HepG2 (cell line): ENCODE data around the gene VGF. TPM values are rescaled to one million over a fixed set of nuclear protein-coding genes. Genes with fewer than 3 reads are reported as not detected.
A peak's percentile ranks its signal among the peaks of the same experiment; 100 is the strongest.

Source experiments
- DNMT3B ChIP-seq: conservative IDR thresholded peaks from 2 replicates; pipeline ENCODE4 v1.6.1; 2016; ENCODE audit warnings: missing biosample characterization, control low read depth
- ISX ChIP-seq: sonication (generic); formaldehyde crosslinking; conservative IDR thresholded peaks from 2 replicates; pipeline ENCODE4 v1.5.0; 2020; ENCODE audit warnings: missing genetic modification reagents
- KDM3A ChIP-seq: IDR thresholded peaks from 2 replicates; pipeline ENCODE4 v1.6.1; 2018; ENCODE audit warnings: low read depth, missing compliant biosample characterization
- KLF16 ChIP-seq, 2 experiments: sonication (generic) in 1 of 2; formaldehyde crosslinking in 1 of 2; IDR thresholded peaks; 2 replicates each; pipeline versions ENCODE4 v1.6.1 to v1.8.0; 2016 to 2023; ENCODE audit warnings: missing genetic modification reagents in 2 of 2, missing compliant biosample characterization in 1 of 2
- PRPF4 ChIP-seq: fragments of 200-400 bp; formaldehyde crosslinking; IDR thresholded peaks from 2 replicates; pipeline ENCODE4 v1.6.1; 2016; ENCODE audit warnings: low read length, low read depth; ENCODE audit not compliant: poor library complexity, severe bottlenecking
- SCMH1 ChIP-seq: sonication (generic); formaldehyde crosslinking; IDR thresholded peaks from 2 replicates; pipeline ENCODE4 v1.9.0; 2021; ENCODE audit warnings: missing genetic modification reagents, mild to moderate bottlenecking, borderline replicate concordance
- SRF ChIP-seq: IDR thresholded peaks from 2 replicates; pipeline ENCODE4 v1.6.1; 2011; ENCODE audit warnings: mild to moderate bottlenecking, low read depth, low read length, moderate library complexity
- THAP11 ChIP-seq: IDR thresholded peaks from 2 replicates; pipeline ENCODE4 v1.6.1; 2016; ENCODE audit warnings: missing biosample characterization, missing genetic modification reagents
- ZNF292 ChIP-seq: sonication (generic); formaldehyde crosslinking; IDR thresholded peaks from 2 replicates; pipeline ENCODE4 v1.8.1; 2022; ENCODE audit warnings: mild to moderate bottlenecking, low read depth, missing genetic modification reagents, borderline replicate concordance
- ZNF33A ChIP-seq: sonication (generic); formaldehyde crosslinking; IDR thresholded peaks from 2 replicates; pipeline ENCODE4 v1.5.1; 2020; ENCODE audit warnings: missing genetic modification reagents, mild to moderate bottlenecking, moderate library complexity, borderline replicate concordance
- ZNF460 ChIP-seq: sonication (generic); formaldehyde crosslinking; IDR thresholded peaks from 2 replicates; pipeline ENCODE4 v1.5.1; 2020; ENCODE audit warnings: missing genetic modification reagents, mild to moderate bottlenecking, borderline replicate concordance
- ZNF577 ChIP-seq: sonication (generic); formaldehyde crosslinking; IDR thresholded peaks from 2 replicates; pipeline ENCODE4 v1.4.0; 2020; ENCODE audit warnings: mild to moderate bottlenecking, low read depth, missing genetic modification reagents, borderline replicate concordance
- ZNF619 ChIP-seq: sonication (generic); formaldehyde crosslinking; IDR thresholded peaks from 2 replicates; pipeline ENCODE4 v1.4.0; 2020; ENCODE audit warnings: mild to moderate bottlenecking, missing genetic modification reagents
- ZNF670 ChIP-seq: sonication (generic); formaldehyde crosslinking; IDR thresholded peaks from 2 replicates; pipeline ENCODE4 v1.8.0; 2022; ENCODE audit warnings: mild to moderate bottlenecking, missing genetic modification reagents, borderline replicate concordance
- polyA plus RNA-seq, 8 experiments: library from polyadenylated mRNA; depleted of rRNA in 3 of 8; stranded (reverse) in 7 of 8; unstranded in 1 of 8; fragments of >200 nt; fragmentation: Illumina TruSeq in 4 of 8; extraction: Trizol in 4 of 8; gene quantifications; 2 replicates each; pipeline versions ENCODE4 v1.2.1 to v1.2.3, GENCODE V29; 2011 to 2016; ENCODE audit warnings: low read depth in 4 of 8, missing spikeins in 1 of 8, mixed read lengths in 1 of 8; ENCODE audit not compliant: insufficient read depth in 1 of 8
- total RNA-seq, 5 experiments: library from RNA; depleted of rRNA; stranded (reverse); fragments of >200 nt; fragmentation: Illumina TruSeq; extraction: Trizol; gene quantifications; 2 replicates each; pipeline ENCODE4 v1.2.3, GENCODE V29; 2016; ENCODE audit warnings: low read depth in 1 of 5
- TF ChIP-seq, protein P1 (sequence below): sonication (generic); formaldehyde crosslinking; IDR thresholded peaks from 2 replicates; pipeline ENCODE4 v1.4.0; 2020; ENCODE audit warnings: missing genetic modification reagents, borderline replicate concordance
- TF ChIP-seq, protein P2 (sequence below): fragments of 450-650 bp; IDR thresholded peaks from 2 replicates; pipeline ENCODE4 v1.6.1; 2017; ENCODE audit warnings: mild to moderate bottlenecking
- TF ChIP-seq, protein P3 (sequence below): sonication (generic); formaldehyde crosslinking; IDR thresholded peaks from 2 replicates; pipeline ENCODE4 v1.5.1; 2020; ENCODE audit warnings: missing genetic modification reagents, mild to moderate bottlenecking, borderline replicate concordance
- TF ChIP-seq, protein P4 (sequence below): sonication (generic); formaldehyde crosslinking; IDR thresholded peaks from 2 replicates; pipeline ENCODE4 v1.4.0; 2020; ENCODE audit warnings: missing genetic modification reagents

VGF gene
- total and polyA plus RNA-seq, 2 of the 13 experiments (the other 11 are each of a cell fraction or from before 2014, with no cell fraction given), result 0.12 to 0.46 TPM

DNA sequence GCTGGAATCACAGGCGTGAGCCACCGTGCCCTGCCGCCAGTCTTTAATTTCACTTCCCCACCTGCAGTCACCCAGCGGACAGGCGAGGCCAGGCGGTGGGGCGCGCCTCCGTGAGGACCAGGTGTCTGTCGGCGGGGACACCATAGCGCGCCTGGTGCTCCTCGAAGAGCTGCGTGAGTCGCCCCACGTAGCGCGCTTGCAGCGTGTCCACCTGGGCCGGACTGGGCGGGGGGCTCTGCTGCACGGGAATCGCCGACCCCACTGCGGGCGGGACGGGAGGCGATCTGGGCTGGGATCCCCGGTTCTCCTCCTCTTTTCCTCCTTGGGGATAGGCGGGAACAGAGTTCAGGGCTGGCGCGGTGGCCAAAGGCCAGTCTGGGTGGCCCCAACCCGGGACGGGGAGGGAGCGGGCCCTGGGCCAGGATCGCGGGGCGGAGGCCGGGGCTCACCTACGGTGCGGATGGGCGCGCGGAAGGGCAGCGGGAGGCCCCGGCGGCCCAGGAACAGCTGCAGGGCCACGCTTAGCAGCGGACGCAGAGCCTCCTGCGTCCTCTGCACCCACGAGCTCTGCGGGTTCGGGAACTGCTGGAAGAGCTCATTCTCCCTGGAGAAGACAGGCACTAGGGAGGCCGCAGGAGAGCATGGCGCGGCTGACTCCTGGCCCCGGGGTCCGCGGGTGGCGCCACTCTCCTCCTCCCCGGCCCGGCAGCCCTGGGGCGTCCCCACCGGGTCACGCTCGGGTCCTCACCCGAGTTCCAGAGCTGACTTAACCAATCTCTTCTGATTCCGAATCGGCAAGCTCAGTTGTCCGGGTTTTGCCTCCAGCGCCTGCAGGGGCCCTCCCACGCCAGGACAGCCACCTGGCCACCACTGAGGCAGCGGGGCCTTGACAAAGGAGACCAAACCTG is 36.6 kb upstream of the VGF start (continued):
- TF ChIP-seq, protein P1, sequence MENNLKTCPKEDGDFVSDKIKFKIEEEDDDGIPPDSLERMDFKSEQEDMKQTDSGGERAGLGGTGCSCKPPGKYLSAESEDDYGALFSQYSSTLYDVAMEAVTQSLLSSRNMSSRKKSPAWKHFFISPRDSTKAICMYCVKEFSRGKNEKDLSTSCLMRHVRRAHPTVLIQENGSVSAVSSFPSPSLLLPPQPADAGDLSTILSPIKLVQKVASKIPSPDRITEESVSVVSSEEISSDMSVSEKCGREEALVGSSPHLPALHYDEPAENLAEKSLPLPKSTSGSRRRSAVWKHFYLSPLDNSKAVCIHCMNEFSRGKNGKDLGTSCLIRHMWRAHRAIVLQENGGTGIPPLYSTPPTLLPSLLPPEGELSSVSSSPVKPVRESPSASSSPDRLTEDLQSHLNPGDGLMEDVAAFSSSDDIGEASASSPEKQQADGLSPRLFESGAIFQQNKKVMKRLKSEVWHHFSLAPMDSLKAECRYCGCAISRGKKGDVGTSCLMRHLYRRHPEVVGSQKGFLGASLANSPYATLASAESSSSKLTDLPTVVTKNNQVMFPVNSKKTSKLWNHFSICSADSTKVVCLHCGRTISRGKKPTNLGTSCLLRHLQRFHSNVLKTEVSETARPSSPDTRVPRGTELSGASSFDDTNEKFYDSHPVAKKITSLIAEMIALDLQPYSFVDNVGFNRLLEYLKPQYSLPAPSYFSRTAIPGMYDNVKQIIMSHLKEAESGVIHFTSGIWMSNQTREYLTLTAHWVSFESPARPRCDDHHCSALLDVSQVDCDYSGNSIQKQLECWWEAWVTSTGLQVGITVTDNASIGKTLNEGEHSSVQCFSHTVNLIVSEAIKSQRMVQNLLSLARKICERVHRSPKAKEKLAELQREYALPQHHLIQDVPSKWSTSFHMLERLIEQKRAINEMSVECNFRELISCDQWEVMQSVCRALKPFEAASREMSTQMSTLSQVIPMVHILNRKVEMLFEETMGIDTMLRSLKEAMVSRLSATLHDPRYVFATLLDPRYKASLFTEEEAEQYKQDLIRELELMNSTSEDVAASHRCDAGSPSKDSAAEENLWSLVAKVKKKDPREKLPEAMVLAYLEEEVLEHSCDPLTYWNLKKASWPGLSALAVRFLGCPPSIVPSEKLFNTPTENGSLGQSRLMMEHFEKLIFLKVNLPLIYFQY (CRISPR knock-in tag), result peak; percentile 55; the same call in 1 of the 2 replicates
- TF ChIP-seq ZNF577 (no peak), PRPF4 (no peak), ZNF292 (CRISPR knock-in tag) (no peak; the same call in 1 of the 2 replicates), KLF16 (CRISPR knock-in tag; IDR thresholded peaks at IDR 0.05) (peak in 1 of 2 experiments; percentile 65; a peak in 1 of 4 replicates), DNMT3B (CRISPR knock-in tag) (no peak), ISX (CRISPR knock-in tag) (no peak), ZNF460 (CRISPR knock-in tag) (peak; percentile 69), THAP11 (CRISPR knock-in tag) (0 out of 2 replicates have a peak, but pooled peaks have one; percentile 12), SRF (no peak), SCMH1 (CRISPR knock-in tag) (no peak), ZNF670 (CRISPR knock-in tag) (0 out of 2 replicates have a peak, but pooled peaks have one; percentile 13), ZNF619 (no peak), KDM3A (peak; percentile 73; the same call in 1 of the 2 replicates), ZNF33A (no peak)
- TF ChIP-seq, protein P2, sequence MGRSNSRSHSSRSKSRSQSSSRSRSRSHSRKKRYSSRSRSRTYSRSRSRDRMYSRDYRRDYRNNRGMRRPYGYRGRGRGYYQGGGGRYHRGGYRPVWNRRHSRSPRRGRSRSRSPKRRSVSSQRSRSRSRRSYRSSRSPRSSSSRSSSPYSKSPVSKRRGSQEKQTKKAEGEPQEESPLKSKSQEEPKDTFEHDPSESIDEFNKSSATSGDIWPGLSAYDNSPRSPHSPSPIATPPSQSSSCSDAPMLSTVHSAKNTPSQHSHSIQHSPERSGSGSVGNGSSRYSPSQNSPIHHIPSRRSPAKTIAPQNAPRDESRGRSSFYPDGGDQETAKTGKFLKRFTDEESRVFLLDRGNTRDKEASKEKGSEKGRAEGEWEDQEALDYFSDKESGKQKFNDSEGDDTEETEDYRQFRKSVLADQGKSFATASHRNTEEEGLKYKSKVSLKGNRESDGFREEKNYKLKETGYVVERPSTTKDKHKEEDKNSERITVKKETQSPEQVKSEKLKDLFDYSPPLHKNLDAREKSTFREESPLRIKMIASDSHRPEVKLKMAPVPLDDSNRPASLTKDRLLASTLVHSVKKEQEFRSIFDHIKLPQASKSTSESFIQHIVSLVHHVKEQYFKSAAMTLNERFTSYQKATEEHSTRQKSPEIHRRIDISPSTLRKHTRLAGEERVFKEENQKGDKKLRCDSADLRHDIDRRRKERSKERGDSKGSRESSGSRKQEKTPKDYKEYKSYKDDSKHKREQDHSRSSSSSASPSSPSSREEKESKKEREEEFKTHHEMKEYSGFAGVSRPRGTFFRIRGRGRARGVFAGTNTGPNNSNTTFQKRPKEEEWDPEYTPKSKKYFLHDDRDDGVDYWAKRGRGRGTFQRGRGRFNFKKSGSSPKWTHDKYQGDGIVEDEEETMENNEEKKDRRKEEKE, result no peak
- TF ChIP-seq, protein P3, sequence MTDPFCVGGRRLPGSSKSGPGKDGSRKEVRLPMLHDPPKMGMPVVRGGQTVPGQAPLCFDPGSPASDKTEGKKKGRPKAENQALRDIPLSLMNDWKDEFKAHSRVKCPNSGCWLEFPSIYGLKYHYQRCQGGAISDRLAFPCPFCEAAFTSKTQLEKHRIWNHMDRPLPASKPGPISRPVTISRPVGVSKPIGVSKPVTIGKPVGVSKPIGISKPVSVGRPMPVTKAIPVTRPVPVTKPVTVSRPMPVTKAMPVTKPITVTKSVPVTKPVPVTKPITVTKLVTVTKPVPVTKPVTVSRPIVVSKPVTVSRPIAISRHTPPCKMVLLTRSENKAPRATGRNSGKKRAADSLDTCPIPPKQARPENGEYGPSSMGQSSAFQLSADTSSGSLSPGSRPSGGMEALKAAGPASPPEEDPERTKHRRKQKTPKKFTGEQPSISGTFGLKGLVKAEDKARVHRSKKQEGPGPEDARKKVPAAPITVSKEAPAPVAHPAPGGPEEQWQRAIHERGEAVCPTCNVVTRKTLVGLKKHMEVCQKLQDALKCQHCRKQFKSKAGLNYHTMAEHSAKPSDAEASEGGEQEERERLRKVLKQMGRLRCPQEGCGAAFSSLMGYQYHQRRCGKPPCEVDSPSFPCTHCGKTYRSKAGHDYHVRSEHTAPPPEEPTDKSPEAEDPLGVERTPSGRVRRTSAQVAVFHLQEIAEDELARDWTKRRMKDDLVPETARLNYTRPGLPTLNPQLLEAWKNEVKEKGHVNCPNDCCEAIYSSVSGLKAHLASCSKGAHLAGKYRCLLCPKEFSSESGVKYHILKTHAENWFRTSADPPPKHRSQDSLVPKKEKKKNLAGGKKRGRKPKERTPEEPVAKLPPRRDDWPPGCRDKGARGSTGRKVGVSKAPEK (CRISPR knock-in tag), result 0 out of 2 replicates have a peak, but pooled peaks have one; percentile 61
- TF ChIP-seq, protein P4, sequence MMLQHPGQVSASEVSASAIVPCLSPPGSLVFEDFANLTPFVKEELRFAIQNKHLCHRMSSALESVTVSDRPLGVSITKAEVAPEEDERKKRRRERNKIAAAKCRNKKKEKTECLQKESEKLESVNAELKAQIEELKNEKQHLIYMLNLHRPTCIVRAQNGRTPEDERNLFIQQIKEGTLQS, result no peak
